Brain microvascular endothelial cell (primary cell): ENCODE results near the gene LEKR1.

Experiments
- DNase-seq: peaks from one replicate; pipeline ENCODE4 v3.0.0-alpha.2; 2020
- H3K27ac ChIP-seq: fragments of 250-450 bp; sonication (Bioruptor Pico); 2 replicates; pipeline ENCODE4 v1.5.1; 2020; ENCODE audit warnings: mild to moderate bottlenecking, moderate library complexity
- H3K27me3 ChIP-seq: fragments of 250-450 bp; sonication (Bioruptor Pico); replicated peaks from 2 replicates; pipeline ENCODE4 v1.5.1; 2020; ENCODE audit warnings: mild to moderate bottlenecking
- H3K36me3 ChIP-seq: fragments of 250-450 bp; sonication (Bioruptor Pico); replicated peaks from 2 replicates; pipeline ENCODE4 v1.5.1; 2020; ENCODE audit warnings: mild to moderate bottlenecking
- H3K4me3 ChIP-seq: 2 replicates; pipeline ENCODE4 v1.5.1; 2011; ENCODE audit warnings: low read depth, mild to moderate bottlenecking, control low read depth, low read length, moderate library complexity
- in situ Hi-C: cut with HindIII; loops from 2 replicates; pipeline ENCODE4 v1.10.0; 2017; ENCODE audit warnings: low sequenced_read_pairs, low pct_ligation_motif_present
- TF ChIP-seq, protein P1 (sequence below): IDR thresholded peaks from 2 replicates; pipeline ENCODE4 v1.5.1; 2011; ENCODE audit warnings: low read depth, mild to moderate bottlenecking, moderate library complexity, low read length, control low read depth, inconsistent platforms; ENCODE audit errors: missing control alignments

LEKR1 gene

DNA sequence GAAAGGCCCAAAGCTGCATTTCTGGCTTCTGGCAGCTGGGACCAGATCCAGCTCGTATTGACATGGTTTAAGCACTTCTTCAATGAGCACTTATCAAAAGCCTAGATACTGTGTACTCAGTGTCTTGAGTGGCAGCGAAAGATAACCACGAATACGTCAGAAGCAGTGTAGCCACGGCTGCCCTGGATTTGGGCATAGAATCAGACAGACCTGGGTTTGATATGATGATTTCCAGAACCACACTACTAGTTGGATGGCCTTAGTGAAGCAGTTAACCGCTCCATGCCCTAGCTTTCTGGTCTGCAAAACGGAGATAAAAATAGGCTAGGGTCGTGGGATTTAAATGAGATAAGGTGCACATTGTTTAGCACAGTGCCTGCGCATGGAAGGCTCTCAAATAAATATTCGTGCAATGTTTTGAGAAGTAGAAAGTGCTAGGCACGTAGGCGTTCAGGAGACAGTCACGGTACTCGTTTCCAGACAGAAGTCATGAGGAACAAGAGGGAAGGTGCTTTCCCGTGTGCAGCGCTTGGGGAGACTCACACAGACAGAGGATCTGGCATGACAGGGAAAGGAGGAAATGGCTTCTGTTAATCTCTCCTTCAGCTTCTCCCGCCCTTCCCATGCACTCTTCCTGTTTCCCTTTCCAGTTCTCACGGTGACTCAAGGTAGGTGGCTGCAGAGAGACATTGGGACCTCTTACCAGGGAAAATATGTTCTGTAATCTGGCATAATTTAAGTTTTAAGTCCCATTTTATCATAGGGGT is 263.5 kb downstream of the LEKR1 start:
- H3K27ac ChIP-seq, result peak overlapping the region; percentile 94
- TF ChIP-seq, protein P1, sequence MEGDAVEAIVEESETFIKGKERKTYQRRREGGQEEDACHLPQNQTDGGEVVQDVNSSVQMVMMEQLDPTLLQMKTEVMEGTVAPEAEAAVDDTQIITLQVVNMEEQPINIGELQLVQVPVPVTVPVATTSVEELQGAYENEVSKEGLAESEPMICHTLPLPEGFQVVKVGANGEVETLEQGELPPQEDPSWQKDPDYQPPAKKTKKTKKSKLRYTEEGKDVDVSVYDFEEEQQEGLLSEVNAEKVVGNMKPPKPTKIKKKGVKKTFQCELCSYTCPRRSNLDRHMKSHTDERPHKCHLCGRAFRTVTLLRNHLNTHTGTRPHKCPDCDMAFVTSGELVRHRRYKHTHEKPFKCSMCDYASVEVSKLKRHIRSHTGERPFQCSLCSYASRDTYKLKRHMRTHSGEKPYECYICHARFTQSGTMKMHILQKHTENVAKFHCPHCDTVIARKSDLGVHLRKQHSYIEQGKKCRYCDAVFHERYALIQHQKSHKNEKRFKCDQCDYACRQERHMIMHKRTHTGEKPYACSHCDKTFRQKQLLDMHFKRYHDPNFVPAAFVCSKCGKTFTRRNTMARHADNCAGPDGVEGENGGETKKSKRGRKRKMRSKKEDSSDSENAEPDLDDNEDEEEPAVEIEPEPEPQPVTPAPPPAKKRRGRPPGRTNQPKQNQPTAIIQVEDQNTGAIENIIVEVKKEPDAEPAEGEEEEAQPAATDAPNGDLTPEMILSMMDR, result no peak
- H3K27me3 ChIP-seq, result no peaks in the 10 kb centered on the region
- H3K4me3 ChIP-seq, result peak overlapping the region; percentile 23
- DNase-seq, result peak; percentile 28
- no peaks in the 10 kb centered on the region for H3K36me3 ChIP-seq
- in situ Hi-C loops, result loop anchor here (5.0 to 25.0 kb wide), 3 partner anchors 38 to 577 kb away; no protein-coding TSS in a partner anchor

DNA sequence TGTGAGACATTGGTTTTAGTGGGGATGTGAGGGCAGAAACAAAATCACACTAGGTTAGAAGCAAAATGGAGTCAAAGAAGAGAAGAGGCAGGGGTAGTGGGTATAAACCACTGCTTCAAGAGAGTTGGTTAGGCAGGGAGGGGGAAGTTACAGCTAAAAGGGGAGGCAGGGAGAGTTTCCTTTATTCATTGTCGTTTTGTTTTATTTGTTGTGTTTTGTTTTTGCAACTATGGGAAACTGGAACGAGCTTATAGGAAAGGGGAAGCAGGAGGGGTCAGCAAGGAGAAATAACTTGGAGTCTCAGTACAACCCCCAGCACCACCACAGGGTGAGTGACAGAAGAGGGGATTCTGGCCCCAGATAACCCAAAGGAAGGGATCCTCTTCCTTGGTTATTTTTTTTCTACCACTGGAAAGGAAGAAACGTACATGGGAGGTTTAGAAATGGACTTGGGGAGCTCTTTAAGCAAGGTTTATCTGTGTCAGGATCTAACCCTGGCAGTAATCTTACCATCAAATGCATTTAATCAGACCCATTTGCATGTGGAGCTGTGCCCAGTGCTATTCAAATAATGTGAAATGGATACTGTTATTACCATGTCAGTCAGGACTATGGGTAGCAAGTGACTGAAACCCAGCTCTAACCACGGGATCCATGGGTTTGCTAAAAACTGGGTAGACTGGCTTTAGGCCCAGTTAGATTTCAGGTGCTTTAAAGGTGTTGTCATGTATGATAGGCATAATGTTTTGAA is 265.1 kb downstream of the LEKR1 start:
- in situ Hi-C loops, result loop anchor here (5.0 to 25.0 kb wide), 3 partner anchors 36 to 579 kb away; no protein-coding TSS in a partner anchor
- H3K27me3 ChIP-seq, result no peaks in the 10 kb centered on the region
- no peak overlapping the region for H3K27ac ChIP-seq
- DNase-seq, result no peak
- no peaks in the 10 kb centered on the region for H3K36me3 ChIP-seq
- TF ChIP-seq, protein P1, result no peak
- no peak overlapping the region for H3K4me3 ChIP-seq

DNA sequence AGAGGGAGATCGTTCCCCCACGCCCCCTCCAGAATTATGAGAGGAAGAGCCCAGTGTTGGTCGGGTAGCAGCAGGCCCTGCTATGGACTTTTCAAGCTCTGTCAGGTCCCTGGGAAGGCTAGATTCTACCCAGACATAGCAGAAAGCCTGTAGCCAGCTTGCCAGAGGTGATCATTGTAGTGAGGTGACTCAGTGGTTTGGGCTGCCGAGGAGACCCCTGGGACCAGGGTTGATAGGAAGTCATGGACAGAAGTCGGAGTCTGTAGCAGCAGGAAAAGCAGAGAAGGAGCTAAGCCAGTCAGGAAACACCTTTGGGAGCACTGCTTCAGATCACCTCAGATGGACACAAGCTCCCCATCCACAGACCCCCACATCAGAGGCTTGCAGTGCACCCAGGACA is 266.1 kb downstream of the LEKR1 start:
- Histone ChIP-seq H3K36me3 (no peaks in the 10 kb centered on the region), H3K27ac (no peak overlapping the region), H3K4me3 (no peak overlapping the region), H3K27me3 (no peaks in the 10 kb centered on the region)
- no peak for DNase-seq
- in situ Hi-C loops, result loop anchor here (5.0 to 25.0 kb wide), 3 partner anchors 35 to 580 kb away; no protein-coding TSS in a partner anchor
- TF ChIP-seq, protein P1, result no peak

GRCh38 chr3:157093096-157093495 is 266.9 kb downstream of the LEKR1 start:
- no peaks in the 10 kb centered on the region for H3K27me3 ChIP-seq
- H3K4me3 ChIP-seq, result no peak overlapping the region
- TF ChIP-seq, protein P1, result no peak
- no peak overlapping the region for H3K27ac ChIP-seq
- in situ Hi-C loops, result loop anchor here (5.0 to 25.0 kb wide), 3 partner anchors 34 to 581 kb away; no protein-coding TSS in a partner anchor
- DNase-seq, result no peak
- H3K36me3 ChIP-seq, result no peaks in the 10 kb centered on the region

GRCh38 chr3:157094301-157094700 is 268.1 kb downstream of the LEKR1 start:
- no peak overlapping the region for H3K27ac ChIP-seq
- no peak for DNase-seq
- in situ Hi-C loops, result loop anchor here (5.0 to 25.0 kb wide), 3 partner anchors 33 to 582 kb away; no protein-coding TSS in a partner anchor
- H3K36me3 ChIP-seq, result no peaks in the 10 kb centered on the region
- no peaks in the 10 kb centered on the region for H3K27me3 ChIP-seq
- no peak overlapping the region for H3K4me3 ChIP-seq
- TF ChIP-seq, protein P1, result no peak
